Upper lobe of right lung (tissue), 1 donor: ENCODE measurements around the gene PEPD. TPM values are rescaled to one million over a fixed set of nuclear protein-coding genes. Genes with fewer than 3 reads are reported as not detected.
A peak's percentile ranks its signal among the peaks of the same experiment; 100 is the strongest.

ENCODE experiments used
- ATAC-seq: fragments of 200-7000 bp; cut with Tn5 transposase; one replicate; pipeline ENCODE4 v1.9.1; 2020; ENCODE audit warnings: mild to moderate bottlenecking, moderate library complexity
- DNase-seq: peaks from one replicate; pipeline ENCODE4 v3.0.0-alpha.2; 2020
- H3K27ac ChIP-seq: fragments of 200-600 bp; one replicate; pipeline ENCODE4 v1.8.0; 2022
- H3K27me3 ChIP-seq: fragments of 200-600 bp; one replicate; pipeline ENCODE4 v1.8.0; 2022; ENCODE audit warnings: mild to moderate bottlenecking
- H3K36me3 ChIP-seq: fragments of 200-600 bp; one replicate; pipeline ENCODE4 v1.8.0; 2022
- H3K4me1 ChIP-seq: fragments of 200-600 bp; one replicate; pipeline ENCODE4 v1.8.0; 2022
- H3K4me3 ChIP-seq: fragments of 200-600 bp; one replicate; pipeline ENCODE4 v1.8.0; 2022; ENCODE audit warnings: mild to moderate bottlenecking
- H3K9me3 ChIP-seq: fragments of 200-600 bp; one replicate; pipeline ENCODE4 v1.8.0; 2022
- CTCF ChIP-seq: fragments of 200-600 bp; IDR thresholded peaks from one replicate; pipeline ENCODE4 v1.8.0; 2022; ENCODE audit warnings: antibody characterized with exemption
- intact Hi-C: fragments of 100-400 bp; cut with DNase I; formaldehyde crosslinking; loops from one replicate; pipeline ENCODE4 v1.11.0; 2022
- total RNA-seq: library from RNA; stranded (reverse); fragmentation: NEBNext Ultra II Directional; extraction: Animal tissue kit (Norgen Biotek cat#: 25700); gene quantifications from one replicate; pipeline ENCODE4 v1.2.1, GENCODE V29; 2021
- donor health status: DM: no; HTN: yes; CAD: no; lungs with severe emphysema.

PEPD gene
- total RNA-seq, 1 donor from 2014 or later: 78.4 TPM

GRCh38 chr19:33529094-33529676 lies 7.6 kb upstream of the PEPD start:
- intact Hi-C loops: no loop called here
- no peaks in the 10 kb centered on the region for H3K9me3 ChIP-seq
- ATAC-seq: no peak
- no peaks in the 10 kb centered on the region for H3K36me3 ChIP-seq
- H3K4me3 ChIP-seq: no peak overlapping the region
- no peak for TF ChIP-seq CTCF
- H3K27me3 ChIP-seq: peaks cover 6% of the 10 kb centered on the region
- no peak overlapping the region for H3K27ac ChIP-seq
- no peak for DNase-seq
- no peaks in the 10 kb centered on the region for H3K4me1 ChIP-seq

- Histone ChIP-seq H3K27me3 (peaks cover 6% of the 10 kb centered on the region), H3K36me3 (no peaks in the 10 kb centered on the region), H3K4me1 (no peaks in the 10 kb centered on the region), H3K9me3 (no peaks in the 10 kb centered on the region), H3K27ac (no peak overlapping the region), H3K4me3 (no peak overlapping the region)
- no peak for DNase-seq
- TF ChIP-seq CTCF: no peak
- intact Hi-C loops: no loop called here
- no peak for ATAC-seq
Measured at GRCh38 chr19:33528404-33528803, 6.8 kb upstream of the PEPD start.

- no peak overlapping the region for H3K27ac ChIP-seq
- no peaks in the 10 kb centered on the region for H3K9me3 ChIP-seq
- ATAC-seq (no peak), DNase-seq (no peak)
- TF ChIP-seq CTCF: no peak
- no peaks in the 10 kb centered on the region for H3K36me3 ChIP-seq
- H3K27me3 ChIP-seq: peaks cover 6% of the 10 kb centered on the region
- no peak overlapping the region for H3K4me3 ChIP-seq
- intact Hi-C loops: no loop called here
- H3K4me1 ChIP-seq: peaks cover 4% of the 10 kb centered on the region
Measured at GRCh38 chr19:33527125-33527524, 5.5 kb upstream of the PEPD start.

GRCh38 chr19:33524024-33524664 lies 2.6 kb upstream of the PEPD start:
- intact Hi-C loops: no loop called here
- Histone ChIP-seq H3K36me3 (no peaks in the 10 kb centered on the region), H3K9me3 (no peaks in the 10 kb centered on the region), H3K27me3 (peaks cover 6% of the 10 kb centered on the region), H3K4me3 (no peak overlapping the region), H3K27ac (no peak overlapping the region), H3K4me1 (peaks cover 16% of the 10 kb centered on the region)
- ATAC-seq (no peak), DNase-seq (no peak)
- no peak for TF ChIP-seq CTCF

GRCh38 chr19:33523167-33523566 lies 1.6 kb upstream of the PEPD start:
- H3K4me3 ChIP-seq: no peak overlapping the region
- H3K4me1 ChIP-seq: peaks cover 16% of the 10 kb centered on the region
- H3K36me3 ChIP-seq: no peaks in the 10 kb centered on the region
- ATAC-seq (no peak), DNase-seq (no peak)
- intact Hi-C loops: no loop called here
- no peak for TF ChIP-seq CTCF
- no peaks in the 10 kb centered on the region for H3K9me3 ChIP-seq
- no peaks in the 10 kb centered on the region for H3K27me3 ChIP-seq
- no peak overlapping the region for H3K27ac ChIP-seq

GRCh38 chr19:33522371-33522662 lies 726 bp upstream of the PEPD start:
- no peaks in the 10 kb centered on the region for H3K9me3 ChIP-seq
- no peak overlapping the region for H3K27ac ChIP-seq
- intact Hi-C loops: no loop called here
- DNase-seq (no peak), ATAC-seq (no peak)
- peaks cover 16% of the 10 kb centered on the region for H3K4me1 ChIP-seq
- no peaks in the 10 kb centered on the region for H3K36me3 ChIP-seq
- H3K27me3 ChIP-seq: no peaks in the 10 kb centered on the region
- TF ChIP-seq CTCF: no peak
- peak overlapping the region; percentile 91 for H3K4me3 ChIP-seq
